NAMALWA (cell line): ENCODE results near the gene ALDH3B1.

Experiments
- DNase-seq: peaks from one replicate; pipeline ENCODE4 v3.0.0-alpha.2; 2015; ENCODE audit warnings: low spot score

The ALDH3B1 gene

GRCh38 chr11:68031144-68031464, 21.0 kb downstream of the ALDH3B1 start:
- no peak for DNase-seq

DNA sequence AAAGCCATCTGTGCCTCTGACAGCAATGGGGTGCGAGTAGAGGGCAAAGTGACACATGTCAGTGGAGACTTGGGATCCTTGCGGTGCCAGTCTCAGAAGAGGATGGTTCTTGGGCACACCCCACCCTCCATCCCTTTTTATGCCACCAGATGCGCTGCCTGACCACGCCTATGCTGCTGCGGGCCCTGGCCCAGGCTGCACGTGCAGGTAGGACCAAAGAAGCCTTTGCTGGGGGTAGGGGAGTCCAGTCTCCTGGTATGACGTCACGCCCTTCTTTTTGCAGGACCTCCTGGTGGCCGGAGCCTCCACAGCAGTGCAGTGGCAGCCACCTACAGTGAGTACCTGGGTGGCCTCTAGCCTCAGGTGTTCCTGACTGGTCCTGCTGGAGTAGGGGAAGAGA, 21.9 kb downstream of the ALDH3B1 start:
- no peak for DNase-seq

- DNase-seq: no peak
Measured at GRCh38 chr11:68032997-68033707, 23.0 kb downstream of the ALDH3B1 start.

DNA sequence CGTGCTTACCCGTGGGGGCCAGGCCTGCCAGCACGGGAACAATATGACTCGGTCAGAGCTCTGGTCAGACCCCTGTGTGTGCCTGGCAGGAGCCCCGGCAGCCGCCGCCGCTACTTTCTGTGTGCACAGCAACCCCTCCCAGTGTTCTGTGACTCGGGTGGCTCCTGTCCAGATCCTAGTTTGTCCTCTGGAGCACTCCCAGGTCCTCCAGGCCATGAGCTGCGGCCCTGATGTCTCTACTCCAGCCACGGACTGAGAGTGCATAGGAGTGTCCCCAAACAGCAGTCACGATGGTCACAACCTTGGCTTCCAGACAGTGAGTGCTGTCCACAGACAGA, 23.6 kb downstream of the ALDH3B1 start:
- no peak for DNase-seq

- no peak for DNase-seq
Measured at GRCh38 chr11:68035266-68035876, 25.2 kb downstream of the ALDH3B1 start.

GRCh38 chr11:68036141-68036716, 26.1 kb downstream of the ALDH3B1 start:
- DNase-seq: no peak

- DNase-seq: no peak
Measured at GRCh38 chr11:68036717-68037239, 26.7 kb downstream of the ALDH3B1 start.

DNA sequence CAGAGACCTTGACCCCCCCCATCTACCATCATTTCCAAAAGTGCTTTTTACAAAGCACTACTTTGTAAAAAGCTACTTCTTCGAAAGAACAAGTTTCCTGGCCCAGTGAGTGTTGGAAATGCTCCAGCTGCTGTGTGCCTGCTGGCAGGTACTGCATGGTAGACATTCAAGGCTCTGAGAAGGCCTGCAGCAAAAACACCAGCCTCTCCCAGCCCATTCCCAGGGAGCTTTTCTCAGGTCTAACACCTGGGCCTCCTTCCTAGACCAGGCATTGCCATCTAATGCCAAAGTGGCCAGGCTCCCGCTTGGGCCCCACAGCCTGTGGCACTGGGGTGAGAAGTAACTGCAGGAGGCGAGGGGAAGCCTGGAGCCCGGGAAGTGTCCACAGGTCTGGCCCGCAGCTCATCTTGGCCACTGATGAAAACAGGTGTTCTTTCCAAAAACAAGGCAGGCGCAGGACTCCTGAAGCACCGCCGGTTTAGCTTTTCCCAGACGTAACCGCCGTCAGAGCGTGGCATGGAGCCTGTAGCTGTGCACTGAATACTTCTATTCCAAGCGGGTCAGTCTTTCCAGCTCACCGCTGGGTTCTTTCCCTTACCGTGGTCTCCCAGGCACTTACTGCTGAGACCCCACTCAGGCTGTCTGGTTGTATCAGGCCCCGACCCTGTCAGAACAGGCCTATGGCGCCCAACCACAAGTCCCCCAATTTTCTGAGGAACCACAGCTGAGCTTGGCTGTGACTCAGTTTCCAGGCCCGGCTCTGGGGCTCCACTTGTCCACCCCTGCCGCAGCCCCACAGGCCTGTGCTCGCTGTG, 27.5 kb downstream of the ALDH3B1 start:
- no peak for DNase-seq

DNA sequence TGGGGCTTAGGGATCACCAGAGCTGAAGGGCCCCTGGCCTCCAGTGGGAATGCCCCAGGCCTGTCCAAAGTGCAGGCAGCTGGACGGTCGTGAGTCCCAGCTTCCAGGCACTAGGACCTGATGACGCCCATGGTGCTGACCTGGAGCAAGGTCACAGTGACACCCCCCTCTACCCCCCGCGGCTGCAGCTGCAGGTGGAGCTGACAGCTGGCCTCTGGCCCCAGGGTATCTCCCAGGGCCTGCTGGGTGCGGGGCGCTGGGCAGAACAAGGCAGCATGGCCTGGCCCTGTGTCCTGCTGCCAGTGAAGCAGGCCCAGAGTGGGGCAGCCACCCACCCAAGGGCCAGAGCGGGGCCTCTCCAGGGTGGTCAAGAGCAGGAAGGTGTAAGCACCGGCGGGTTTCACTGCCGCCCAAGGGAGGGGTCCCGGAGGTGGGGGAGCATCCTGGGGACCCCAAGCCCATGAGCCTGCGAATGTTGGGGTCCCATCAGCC, 28.1 kb downstream of the ALDH3B1 start:
- DNase-seq: no peak

- peak; percentile 55 for DNase-seq
Measured at GRCh38 chr11:68038718-68039525, 28.8 kb downstream of the ALDH3B1 start, which contains the start of gene TCIRG1. Gene TCIRG1 (plus strand): TSS chr11:68039025. CDS start chr11:68041272, 2,247 bp downstream.

GRCh38 chr11:68039526-68040086, 29.5 kb downstream of the ALDH3B1 start:
- DNase-seq: no peak

DNA sequence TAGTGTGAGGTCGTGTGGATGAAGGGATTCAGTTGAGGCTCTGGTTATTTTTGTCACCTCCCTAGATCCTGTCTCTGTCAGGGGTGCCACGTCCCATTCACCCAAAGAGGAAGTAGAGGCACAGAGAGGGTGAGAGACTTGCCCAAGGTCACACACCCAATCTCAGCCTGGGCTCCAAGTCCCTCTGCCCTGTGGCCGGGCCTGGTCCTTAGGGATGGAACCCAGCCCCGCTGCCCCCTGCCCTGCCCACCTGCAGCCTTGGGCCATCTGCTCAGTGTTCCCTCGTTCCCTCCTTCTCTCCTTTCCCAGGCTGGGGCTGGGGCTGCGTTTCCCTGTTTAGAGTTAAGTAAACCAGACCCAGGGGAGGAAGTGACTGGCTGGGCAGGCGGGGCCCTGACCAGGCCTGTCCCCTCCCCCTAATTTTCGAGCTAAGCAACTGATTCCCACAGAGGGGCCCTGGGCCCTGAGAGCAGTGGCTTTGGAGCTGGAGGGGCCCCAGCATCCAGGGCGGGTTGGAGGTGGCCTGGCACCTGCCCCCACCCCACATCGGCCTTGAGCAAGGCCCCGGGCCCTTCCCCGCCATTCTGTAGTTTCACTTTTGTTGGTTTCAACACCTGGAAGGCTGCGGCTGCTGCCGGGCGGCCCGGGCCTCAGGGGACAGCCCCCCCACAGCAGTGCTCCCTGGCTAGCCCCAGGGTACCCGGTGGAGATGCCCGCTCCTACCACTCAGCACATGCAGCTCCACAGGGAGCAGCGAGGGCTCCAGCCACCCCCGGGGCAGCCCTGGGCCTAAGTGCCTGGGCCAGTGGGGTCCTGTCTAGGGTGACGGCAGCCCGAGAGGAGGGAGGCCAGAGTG, 30.2 kb downstream of the ALDH3B1 start:
- peak; percentile 85 for DNase-seq

DNA sequence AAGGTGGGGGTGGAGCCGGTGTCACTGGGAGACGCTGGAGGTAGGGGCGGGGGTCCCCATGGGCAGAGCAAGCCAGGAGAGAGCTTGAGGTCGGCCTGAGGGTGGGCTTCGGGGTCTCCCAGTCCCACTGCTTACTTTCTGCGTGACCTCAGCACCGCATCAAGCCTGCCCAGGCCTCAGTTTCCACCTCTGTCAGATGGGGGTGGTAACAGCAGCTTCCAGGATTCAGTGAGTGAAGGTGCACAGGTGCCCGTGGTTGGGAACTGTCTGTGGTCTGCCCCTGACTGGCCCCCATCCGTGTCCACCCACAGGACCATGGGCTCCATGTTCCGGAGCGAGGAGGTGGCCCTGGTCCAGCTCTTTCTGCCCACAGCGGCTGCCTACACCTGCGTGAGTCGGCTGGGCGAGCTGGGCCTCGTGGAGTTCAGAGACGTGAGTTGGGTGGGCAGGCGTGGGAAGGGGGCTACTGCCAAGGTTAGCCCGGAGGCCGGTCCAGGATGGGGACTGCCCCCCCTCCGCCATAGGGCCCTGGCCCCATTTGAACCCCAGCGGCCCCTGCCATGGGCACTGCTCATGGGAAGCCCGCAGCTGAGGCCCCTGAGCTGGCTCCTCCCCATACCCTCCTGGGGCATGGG, 30.9 kb downstream of the ALDH3B1 start:
- DNase-seq: no peak

DNA sequence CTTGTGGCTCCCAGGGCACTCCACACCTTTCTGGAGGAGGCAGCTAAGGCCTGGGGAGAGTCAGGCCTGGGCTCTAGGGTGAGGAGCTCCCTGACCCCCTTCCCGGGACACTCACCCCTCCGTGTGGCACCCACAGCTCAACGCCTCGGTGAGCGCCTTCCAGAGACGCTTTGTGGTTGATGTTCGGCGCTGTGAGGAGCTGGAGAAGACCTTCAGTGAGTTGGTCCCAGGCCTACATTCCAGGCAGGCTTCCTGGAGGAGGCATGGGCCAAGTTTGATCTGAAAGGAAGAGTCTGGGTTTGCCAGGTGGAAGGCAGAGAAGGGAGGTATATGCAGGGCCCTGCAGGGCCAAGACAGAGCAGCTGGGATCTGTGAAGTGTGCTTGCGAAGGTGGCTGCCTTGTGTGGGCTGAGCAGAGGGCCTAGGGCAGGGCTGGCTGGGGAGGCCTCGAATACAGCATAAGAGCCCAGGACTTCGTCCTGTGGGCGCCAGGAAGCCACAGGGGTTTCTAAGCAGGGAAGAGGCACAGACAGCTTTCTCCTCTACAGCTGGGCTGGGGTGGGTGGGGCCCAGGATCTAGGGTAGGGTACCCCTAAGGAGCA, 31.6 kb downstream of the ALDH3B1 start:
- DNase-seq: no peak

- DNase-seq: no peak
Measured at GRCh38 chr11:68042219-68043028, 32.3 kb downstream of the ALDH3B1 start.

DNA sequence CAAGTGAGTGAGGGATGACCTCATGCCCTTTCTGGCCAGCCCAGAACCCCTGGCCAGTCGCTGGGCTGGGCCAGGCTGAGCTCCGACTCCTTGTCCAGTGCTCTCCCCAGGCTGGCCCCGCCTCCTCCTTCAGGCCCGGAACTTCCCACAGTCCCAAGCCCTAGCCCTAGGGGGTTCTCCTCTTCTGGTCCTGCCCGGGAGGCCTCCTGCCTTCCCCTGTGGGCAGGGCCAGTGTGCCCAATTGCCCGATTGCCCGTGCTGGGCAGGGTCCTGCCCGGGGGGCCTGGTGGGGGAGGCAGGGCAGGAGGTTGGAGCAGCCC, 32.9 kb downstream of the ALDH3B1 start:
- no peak for DNase-seq

- DNase-seq: no peak
Measured at GRCh38 chr11:68043349-68044144, 33.4 kb downstream of the ALDH3B1 start.
